HG03432 (cell line): Measurements from ENCODE around the gene SLC26A8.
A peak's percentile ranks its signal among the peaks of the same experiment; 100 is the strongest.
"Not testable (repeated sequence)": the region's sequence is repeated elsewhere in the genome, so short reads cannot be mapped to it uniquely, and the experiment has no call there.

Source experiments
- ATAC-seq: cut with Tn5 transposase; IDR thresholded peaks from one replicate; pipeline ENCODE4 v1.9.1; 2021; ENCODE audit warnings: mild to moderate bottlenecking, moderate library complexity; ENCODE audit not compliant: unreplicated experiment

SLC26A8 gene

GRCh38 chr6:36052097-36052496 is 27.7 kb upstream of the SLC26A8 start:
- ATAC-seq, result no peak

- ATAC-seq, result no peak
Measured at GRCh38 chr6:36050947-36051710, 26.7 kb upstream of the SLC26A8 start.

GRCh38 chr6:36050305-36050704 is 25.9 kb upstream of the SLC26A8 start:
- no peak for ATAC-seq

DNA sequence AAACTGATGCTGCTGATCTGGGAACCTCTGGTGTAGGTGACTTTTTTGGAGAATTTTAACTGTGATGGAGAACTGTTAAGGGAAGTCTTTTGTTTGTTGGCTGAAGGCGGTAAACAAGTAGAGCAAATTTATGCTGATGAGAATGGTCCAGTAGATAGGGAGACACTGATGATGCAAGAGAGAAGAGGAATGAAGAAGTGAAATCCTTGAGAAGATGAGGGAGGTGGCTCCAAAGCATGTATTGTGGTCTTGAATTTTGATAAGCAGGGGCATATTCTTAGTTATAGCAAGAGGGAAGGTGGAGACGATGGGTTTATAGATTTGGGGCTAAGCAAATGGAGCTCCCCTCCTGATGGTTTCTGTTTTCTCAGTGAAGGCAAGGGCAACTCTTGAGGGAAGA is 25.1 kb upstream of the SLC26A8 start:
- no peak for ATAC-seq

DNA sequence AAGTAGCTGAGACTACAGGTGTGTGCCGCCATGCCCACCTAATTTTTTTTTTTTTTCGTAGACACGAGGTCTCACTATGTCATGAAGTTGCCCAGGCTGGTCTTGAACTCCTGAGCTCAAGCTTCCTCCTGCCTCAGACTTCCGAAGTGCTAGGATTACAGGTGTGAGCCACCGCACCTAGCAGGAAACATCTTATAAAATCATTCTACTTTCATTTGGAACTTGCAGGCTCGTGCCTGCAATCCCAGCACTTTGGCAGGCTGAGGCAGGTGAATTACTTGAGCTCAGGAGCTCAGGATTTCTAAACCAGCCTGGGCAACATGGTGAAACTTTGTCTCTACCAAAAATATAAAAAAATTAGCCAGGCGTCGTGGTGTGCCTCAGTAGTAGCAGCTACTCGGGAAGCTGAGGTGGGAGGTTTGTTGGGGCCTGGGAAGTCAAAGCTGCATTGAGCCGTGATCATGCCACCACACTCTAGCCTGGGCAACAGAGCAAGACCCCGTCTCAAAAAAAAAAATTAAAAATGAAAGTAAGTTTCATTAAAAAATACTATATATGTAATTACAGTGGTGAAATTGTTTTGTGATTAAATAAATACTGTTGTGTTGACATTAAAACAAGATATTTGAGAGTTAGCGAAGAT is 18.3 kb upstream of the SLC26A8 start:
- ATAC-seq, result no peak

DNA sequence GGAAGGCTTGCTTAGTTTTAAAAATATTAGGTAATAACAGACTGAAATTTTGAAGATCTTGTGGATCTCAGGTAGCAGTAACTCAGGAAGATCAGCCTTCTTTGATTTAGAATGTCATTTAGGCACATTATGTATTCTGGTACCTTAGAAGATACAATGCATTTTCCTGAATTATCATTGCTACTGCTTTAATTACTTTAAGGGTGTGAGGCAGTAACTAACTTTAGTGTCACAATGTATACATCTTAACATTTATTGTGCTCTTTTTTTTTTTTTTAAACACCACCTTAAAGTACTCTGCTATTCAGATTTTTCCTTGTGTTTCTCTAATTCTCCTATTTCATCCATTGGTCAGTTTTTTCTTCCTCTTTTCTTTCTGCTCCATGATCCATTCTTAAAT is 16.5 kb upstream of the SLC26A8 start:
- no peak for ATAC-seq

DNA sequence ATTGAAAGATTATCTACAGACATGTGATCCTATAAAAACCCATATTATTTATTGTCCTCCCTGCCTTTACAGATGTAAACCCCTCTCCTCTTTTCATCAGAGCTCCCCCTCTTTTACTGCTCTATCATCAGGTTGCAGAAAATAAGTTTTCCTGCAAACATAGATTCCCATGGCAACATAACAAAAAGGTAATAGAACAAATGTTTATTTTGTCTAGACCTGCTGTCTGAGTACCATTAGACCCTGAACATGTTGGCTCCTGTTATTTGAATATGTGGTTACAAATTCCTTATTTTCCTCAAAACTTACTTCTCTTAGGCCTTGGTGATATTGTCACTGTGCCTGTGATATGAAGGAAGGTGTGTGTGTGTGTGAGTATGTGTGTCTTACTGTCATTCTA is 14.7 kb upstream of the SLC26A8 start:
- ATAC-seq, result no peak

GRCh38 chr6:36038120-36038876 is 13.9 kb upstream of the SLC26A8 start:
- no peak for ATAC-seq

- no peak for ATAC-seq
Measured at GRCh38 chr6:36035225-36035624, 10.8 kb upstream of the SLC26A8 start.

DNA sequence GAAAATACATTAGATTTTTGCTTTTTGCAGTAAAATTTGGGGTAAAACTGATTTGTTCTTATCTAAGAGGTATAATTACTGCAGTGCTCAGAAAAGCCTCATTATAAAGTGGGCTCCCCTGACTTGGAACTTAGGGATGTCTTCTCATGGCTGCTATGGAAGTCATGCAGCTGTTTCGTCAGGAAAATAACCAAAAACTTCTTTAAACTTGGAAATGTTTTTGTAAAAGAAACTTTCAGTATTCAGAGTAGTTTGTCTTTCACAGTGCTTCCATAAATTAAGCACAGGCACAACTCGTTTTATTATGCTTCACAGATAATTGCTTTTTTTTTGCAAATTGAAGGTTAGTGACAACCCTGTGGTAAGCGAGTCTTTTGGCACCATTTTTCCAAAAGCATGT is 10.0 kb upstream of the SLC26A8 start:
- no peak for ATAC-seq

DNA sequence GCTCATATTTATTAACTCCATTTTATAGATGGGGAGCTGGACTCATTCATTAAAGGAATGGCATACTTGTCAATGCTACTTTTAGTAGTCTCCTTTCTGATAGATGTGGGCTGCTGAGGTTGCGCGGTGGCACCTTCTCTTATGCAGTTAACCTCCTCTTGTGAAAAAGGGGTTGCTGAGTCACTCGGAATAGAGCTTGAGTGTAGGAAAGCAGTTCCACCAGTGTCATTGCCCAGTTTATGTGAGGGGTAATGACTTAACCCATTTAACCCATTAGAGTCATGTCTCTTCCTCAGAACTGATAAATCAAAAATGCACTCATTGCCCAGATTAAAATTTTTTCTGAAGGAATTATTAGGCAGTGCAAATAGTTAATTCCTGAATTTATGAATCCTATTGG is 9.5 kb upstream of the SLC26A8 start:
- ATAC-seq, result no peak

- not testable (repeated sequence) for ATAC-seq
Measured at GRCh38 chr6:36033144-36033543, 8.7 kb upstream of the SLC26A8 start.

DNA sequence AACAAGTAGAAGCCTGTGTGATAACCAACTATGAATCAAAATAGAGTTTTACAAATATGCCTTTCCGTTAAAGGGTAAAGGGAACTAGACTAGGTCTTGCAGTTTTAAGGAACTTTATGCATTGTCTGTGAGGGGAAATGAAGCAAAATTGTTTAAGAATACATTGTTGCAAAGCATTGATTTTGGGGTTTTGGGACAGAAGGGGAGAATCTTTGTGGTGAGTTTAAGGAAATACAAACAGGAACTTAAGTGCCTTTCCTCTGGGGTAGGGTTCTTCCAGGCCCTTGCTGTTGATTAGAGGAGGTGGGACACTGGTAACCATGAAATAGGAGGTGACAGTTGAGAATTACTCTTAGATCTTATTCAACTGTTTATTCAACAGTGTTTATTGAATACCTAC is 7.8 kb upstream of the SLC26A8 start:
- no peak for ATAC-seq

GRCh38 chr6:36029464-36029863 is 5.0 kb upstream of the SLC26A8 start:
- ATAC-seq, result no peak

- no peak for ATAC-seq
Measured at GRCh38 chr6:36028877-36029324, 4.5 kb upstream of the SLC26A8 start.

DNA sequence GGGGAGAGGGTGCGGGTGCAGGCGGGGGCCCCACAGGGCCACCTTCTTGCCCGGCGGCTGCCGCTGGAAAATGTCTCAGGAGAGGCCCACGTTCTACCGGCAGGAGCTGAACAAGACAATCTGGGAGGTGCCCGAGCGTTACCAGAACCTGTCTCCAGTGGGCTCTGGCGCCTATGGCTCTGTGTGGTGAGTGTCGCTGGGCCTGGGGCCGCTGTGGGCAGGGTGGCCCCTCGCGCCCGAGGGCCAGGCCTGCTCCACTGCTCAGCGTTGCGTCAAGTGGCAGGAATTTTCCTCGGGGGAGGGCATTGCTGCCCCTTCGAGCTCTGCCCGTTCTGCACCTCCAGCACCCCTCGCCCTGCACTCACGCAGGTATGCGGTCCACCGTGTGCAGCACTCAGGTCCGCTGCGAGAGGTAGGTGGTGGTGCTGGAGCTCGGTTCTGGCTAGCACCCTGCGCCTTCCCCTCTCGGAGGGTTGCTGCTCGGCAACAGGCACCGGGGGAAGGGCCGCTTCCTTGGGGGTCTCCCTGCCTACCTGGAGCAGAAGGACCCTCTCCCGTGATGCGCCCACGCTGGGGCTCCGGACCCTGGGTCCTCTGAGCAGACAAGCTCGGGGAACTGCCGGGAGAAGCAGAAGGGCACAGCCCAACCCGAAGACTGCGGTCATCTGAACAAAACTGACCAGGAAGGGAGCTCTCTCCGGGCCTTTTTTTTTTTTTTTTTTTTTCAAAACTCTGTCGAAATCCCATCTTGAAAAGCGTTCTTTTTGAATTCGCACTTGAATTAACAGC is 3.8 kb upstream of the SLC26A8 start:
- peak; percentile 29 for ATAC-seq

DNA sequence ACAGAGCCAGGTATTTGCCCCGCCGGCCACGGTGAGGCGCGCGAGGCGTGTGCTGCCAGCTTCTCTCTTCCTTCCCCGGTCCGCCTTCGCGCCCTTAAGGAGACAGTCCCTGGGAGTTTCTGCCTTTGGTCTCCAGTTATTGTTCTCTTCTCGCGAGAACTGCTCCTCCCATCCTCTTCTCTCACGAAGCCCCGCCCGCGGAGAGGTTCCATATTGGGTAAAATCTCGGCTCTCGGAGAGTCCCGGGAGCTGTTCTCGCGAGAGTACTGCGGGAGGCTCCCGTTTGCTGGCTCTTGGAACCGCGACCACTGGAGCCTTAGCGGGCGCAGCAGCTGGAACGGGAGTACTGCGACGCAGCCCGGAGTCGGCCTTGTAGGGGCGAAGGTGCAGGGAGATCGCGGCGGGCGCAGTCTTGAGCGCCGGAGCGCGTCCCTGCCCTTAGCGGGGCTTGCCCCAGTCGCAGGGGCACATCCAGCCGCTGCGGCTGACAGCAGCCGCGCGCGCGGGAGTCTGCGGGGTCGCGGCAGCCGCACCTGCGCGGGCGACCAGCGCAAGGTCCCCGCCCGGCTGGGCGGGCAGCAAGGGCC is 3.2 kb upstream of the SLC26A8 start, which contains the start of gene MAPK14:
TSS of gene MAPK14 (plus strand) at position 308 of the 587 bp plus-strand sequence. CDS start 350 bp downstream, outside the sequence.
- ATAC-seq, result peak; percentile 86

DNA sequence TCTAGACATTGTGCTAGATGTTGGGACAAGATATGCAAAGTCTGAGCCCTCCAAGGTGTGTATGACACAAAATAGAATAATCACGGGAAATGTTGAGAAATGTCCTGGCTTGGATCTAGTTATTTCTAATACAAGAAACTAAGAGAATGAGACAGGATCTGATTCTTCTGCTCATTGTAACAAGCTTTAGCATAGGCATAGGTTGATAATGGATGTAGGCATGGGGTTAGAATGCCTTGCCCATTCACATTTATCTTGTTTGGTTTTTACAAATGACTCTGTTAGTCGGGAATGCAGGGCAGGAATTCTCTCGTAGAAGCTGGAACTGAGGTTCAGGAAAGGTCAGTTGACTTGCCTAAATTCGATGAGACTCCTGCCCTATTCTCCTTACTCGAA is 1.5 kb upstream of the SLC26A8 start:
- no peak for ATAC-seq

- ATAC-seq, result no peak
Measured at GRCh38 chr6:36025260-36025931, 955 bp upstream of the SLC26A8 start.

GRCh38 chr6:36020154-36020553 is 4.3 kb downstream of the SLC26A8 start:
- no peak for ATAC-seq
